HEK293 (cell line): ENCODE data around the gene NEMP2.

Experiments
- CTCF ChIA-PET: fragments of 350-600 bp; formaldehyde crosslinking; extraction: SDS; loops from one replicate; lab custom pipeline; 2021; ENCODE audit warnings: antibody characterized with exemption; lab: Yijun Ruan, JAX
- POLR2A ChIA-PET: fragments of 300-600 bp; formaldehyde crosslinking; extraction: SDS; loops from one replicate; lab custom pipeline; 2020; ENCODE audit warnings: antibody characterized with exemption, inconsistent platforms; lab: Yijun Ruan, JAX
- H3K27ac ChIP-seq: fragments of 200-500 bp; sonication (Bioruptor generic); 2 replicates; pipeline ENCODE4 v1.5.1; 2014; ENCODE audit warnings: low read depth, low read length, control low read depth, inconsistent platforms; ENCODE audit errors: extremely low read depth
- H3K36me3 ChIP-seq, 2 experiments: fragments of 200-500 bp in 1 of 2; sonication (Bioruptor generic) in 1 of 2; 1 replicate in 1 of 2; 2 replicates in 1 of 2; pipeline ENCODE4 v1.5.1; 2014 to 2017; ENCODE audit warnings: inconsistent platforms in 2 of 2, low read length in 2 of 2; ENCODE audit not compliant: control insufficient read depth in 2 of 2, insufficient read depth in 1 of 2
- H3K4me1 ChIP-seq: fragments of 200-500 bp; sonication (Bioruptor generic); 2 replicates; pipeline ENCODE4 v1.5.1; 2014; ENCODE audit warnings: mild to moderate bottlenecking, low read length, inconsistent platforms; ENCODE audit not compliant: control insufficient read depth, insufficient read depth
- H3K4me3 ChIP-seq: 2 replicates; pipeline ENCODE4 v1.5.1; 2011; ENCODE audit warnings: low read depth, mild to moderate bottlenecking, control low read depth, low read length, moderate library complexity
- H3K9me3 ChIP-seq: fragments of 200-500 bp; sonication (Bioruptor generic); 2 replicates; pipeline ENCODE4 v1.5.1; 2014; ENCODE audit warnings: low read depth, low read length, inconsistent platforms; ENCODE audit not compliant: control insufficient read depth, insufficient read depth
- GLIS2 ChIP-seq: fragments of 450-650 bp; formaldehyde crosslinking; IDR thresholded peaks from 2 replicates; pipeline ENCODE4 v1.5.1; 2016; ENCODE audit warnings: missing biosample characterization, missing genetic modification characterization
- SETDB1 ChIP-seq: IDR thresholded peaks from one replicate; pipeline ENCODE4 v1.6.1; 2017; ENCODE audit warnings: mild to moderate bottlenecking, low read length, moderate library complexity, mixed read lengths; ENCODE audit not compliant: insufficient read length
- ZNF10 ChIP-seq: fragments of 450-650 bp; formaldehyde crosslinking; IDR thresholded peaks from 2 replicates; pipeline ENCODE4 v1.5.1; 2017; ENCODE audit warnings: missing biosample characterization, missing genetic modification characterization
- ZNF571 ChIP-seq: fragments of 450-650 bp; formaldehyde crosslinking; IDR thresholded peaks from 2 replicates; pipeline ENCODE4 v1.5.0; 2017; ENCODE audit warnings: missing biosample characterization, missing genetic modification characterization
- ZSCAN23 ChIP-seq: fragments of 450-650 bp; formaldehyde crosslinking; IDR thresholded peaks from 2 replicates; pipeline ENCODE4 v1.5.1; 2016; ENCODE audit warnings: missing biosample characterization, missing genetic modification characterization
- TF ChIP-seq, protein P1 (sequence below): fragments of 450-650 bp; formaldehyde crosslinking; IDR thresholded peaks from 2 replicates; pipeline ENCODE4 v1.5.1; 2016; ENCODE audit warnings: missing biosample characterization, missing genetic modification characterization
- TF ChIP-seq, protein P2 (sequence below): fragments of 450-650 bp; formaldehyde crosslinking; IDR thresholded peaks from 2 replicates; pipeline ENCODE4 v1.5.1; 2016; ENCODE audit warnings: missing biosample characterization, missing genetic modification characterization

NEMP2 gene

DNA sequence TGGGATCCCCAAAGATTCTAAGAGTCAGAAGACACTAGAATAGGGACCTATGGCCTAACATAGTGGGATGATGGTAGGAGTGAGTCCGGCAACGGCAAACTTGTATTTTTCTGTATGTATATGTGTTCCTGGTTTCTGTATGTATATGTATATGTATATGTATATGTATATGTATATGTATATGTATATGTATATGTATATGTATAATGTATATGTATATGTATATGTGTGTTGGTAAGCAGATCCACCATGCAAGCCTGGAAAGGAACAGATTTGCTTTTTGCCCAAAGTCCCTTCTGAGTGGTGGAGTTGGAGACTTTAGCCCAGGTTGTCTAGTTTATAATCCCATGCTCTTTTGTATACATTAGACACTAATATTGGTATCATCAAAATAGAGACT is 79.7 kb downstream of the NEMP2 start:
- Histone ChIP-seq H3K4me3 (no peak overlapping the region), H3K27ac (no peak overlapping the region), H3K36me3 (no peaks in the 10 kb centered on the region), H3K9me3 (no peaks in the 10 kb centered on the region), H3K4me1 (no peaks in the 10 kb centered on the region)
- ChIA-PET CTCF (no interaction called here), POLR2A (no interaction called here)
- no peak for TF ChIP-seq ZNF571 (tag by site-specific recombination)
- TF ChIP-seq ZNF10, result no peak
- no peak for TF ChIP-seq ZSCAN23 (tag by site-specific recombination)
- no peak for TF ChIP-seq SETDB1
- TF ChIP-seq GLIS2 (tag by site-specific recombination), result no peak
- TF ChIP-seq, protein P1, sequence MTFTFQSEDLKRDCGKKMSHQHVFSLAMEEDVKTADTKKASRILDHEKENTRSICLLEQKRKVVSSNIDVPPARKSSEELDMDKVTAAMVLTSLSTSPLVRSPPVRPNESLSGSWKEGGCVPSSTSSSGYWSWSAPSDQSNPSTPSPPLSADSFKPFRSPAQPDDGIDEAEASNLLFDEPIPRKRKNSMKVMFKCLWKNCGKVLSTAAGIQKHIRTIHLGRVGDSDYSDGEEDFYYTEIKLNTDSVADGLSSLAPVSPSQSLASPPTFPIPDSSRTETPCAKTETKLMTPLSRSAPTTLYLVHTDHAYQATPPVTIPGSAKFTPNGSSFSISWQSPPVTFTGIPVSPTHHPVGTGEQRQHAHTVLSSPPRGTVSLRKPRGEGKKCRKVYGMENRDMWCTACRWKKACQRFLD (tag by site-specific recombination), result no peak
- TF ChIP-seq, protein P2, sequence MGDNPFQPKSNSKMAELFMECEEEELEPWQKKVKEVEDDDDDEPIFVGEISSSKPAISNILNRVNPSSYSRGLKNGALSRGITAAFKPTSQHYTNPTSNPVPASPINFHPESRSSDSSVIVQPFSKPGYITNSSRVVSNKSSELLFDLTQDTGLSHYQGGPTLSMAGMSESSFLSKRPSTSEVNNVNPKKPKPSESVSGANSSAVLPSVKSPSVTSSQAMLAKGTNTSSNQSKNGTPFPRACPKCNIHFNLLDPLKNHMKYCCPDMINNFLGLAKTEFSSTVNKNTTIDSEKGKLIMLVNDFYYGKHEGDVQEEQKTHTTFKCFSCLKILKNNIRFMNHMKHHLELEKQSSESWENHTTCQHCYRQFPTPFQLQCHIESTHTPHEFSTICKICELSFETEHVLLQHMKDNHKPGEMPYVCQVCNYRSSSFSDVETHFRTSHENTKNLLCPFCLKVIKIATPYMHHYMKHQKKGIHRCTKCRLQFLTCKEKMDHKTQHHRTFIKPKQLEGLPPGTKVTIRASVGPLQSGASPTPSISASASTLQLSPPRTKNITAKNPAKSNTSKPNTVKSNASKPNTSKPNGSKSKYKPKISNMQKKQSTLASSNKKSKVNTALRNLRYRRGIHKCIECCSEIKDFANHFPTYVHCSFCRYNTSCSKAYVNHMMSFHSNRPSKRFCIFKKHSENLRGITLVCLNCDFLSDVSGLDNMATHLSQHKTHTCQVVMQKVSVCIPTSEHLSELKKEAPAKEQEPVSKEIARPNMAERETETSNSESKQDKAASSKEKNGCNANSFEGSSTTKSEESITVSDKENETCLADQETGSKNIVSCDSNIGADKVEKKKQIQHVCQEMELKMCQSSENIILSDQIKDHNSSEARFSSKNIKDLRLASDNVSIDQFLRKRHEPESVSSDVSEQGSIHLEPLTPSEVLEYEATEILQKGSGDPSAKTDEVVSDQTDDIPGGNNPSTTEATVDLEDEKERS (tag by site-specific recombination), result no peak
- TF ChIP-seq, all 188 proteins: peak for 0
